BLaER1 (cell line): ENCODE data around the gene DCBLD1.

Experiments
- H3K27ac ChIP-seq: shearing (Covaris generic); formaldehyde crosslinking; 2 replicates; pipeline ENCODE4 v1.8.1; 2022
- H3K27me3 ChIP-seq: shearing (Covaris generic); formaldehyde crosslinking; 2 replicates; pipeline ENCODE4 v1.8.1; 2022
- H3K36me3 ChIP-seq: shearing (Covaris generic); formaldehyde crosslinking; 2 replicates; pipeline ENCODE4 v1.8.1; 2022
- H3K4me1 ChIP-seq: shearing (Covaris generic); formaldehyde crosslinking; 2 replicates; pipeline ENCODE4 v1.8.1; 2022
- H3K4me2 ChIP-seq: shearing (Covaris generic); formaldehyde crosslinking; 2 replicates; pipeline ENCODE4 v1.8.1; 2022
- H3K4me3 ChIP-seq: shearing (Covaris generic); formaldehyde crosslinking; 2 replicates; pipeline ENCODE4 v1.8.1; 2022
- H3K9ac ChIP-seq: shearing (Covaris generic); formaldehyde crosslinking; 2 replicates; pipeline ENCODE4 v1.8.1; 2022
- H3K9me3 ChIP-seq: shearing (Covaris generic); formaldehyde crosslinking; 2 replicates; pipeline ENCODE4 v1.8.1; 2022
- H4K20me1 ChIP-seq: shearing (Covaris generic); formaldehyde crosslinking; 2 replicates; pipeline ENCODE4 v1.8.1; 2022
- Cebpa-rat ChIP-seq: shearing (Covaris generic); IDR thresholded peaks from 2 replicates; pipeline ENCODE4 v1.8.1; 2022

Gene DCBLD1

DNA sequence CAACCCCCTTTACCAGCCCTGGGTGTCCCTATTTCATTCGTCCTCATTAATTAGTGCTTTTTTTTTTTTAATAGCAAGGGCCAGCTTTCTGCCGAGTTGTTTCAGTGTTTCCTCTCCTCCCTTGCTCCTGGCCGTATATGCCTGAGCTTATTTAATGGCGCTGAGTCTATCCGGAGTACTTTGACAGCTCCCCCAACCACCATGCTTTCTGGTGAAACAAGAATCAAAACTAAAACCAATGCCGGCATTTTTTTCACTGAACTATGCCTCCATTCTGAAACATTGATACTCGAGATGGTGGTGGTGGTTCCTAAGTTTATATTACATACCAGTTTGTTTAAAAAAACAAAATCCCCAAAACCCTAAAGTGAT lies 1.2 kb downstream of the DCBLD1 start:
- Histone ChIP-seq H3K9me3 (peaks cover 8% of the 10 kb centered on the region; the same call in 1 of the 2 replicates), H4K20me1 (no peaks in the 10 kb centered on the region), H3K9ac (no peak overlapping the region; the same call in 1 of the 2 replicates), H3K4me2 (peak overlapping the region; percentile 87), H3K4me3 (peak overlapping the region; percentile 62), H3K27ac (no peak overlapping the region), H3K36me3 (no peaks in the 10 kb centered on the region), H3K27me3 (peaks cover 40% of the 10 kb centered on the region), H3K4me1 (peaks cover 8% of the 10 kb centered on the region; the same call in 1 of the 2 replicates)
- no peak for TF ChIP-seq Cebpa-rat

DNA sequence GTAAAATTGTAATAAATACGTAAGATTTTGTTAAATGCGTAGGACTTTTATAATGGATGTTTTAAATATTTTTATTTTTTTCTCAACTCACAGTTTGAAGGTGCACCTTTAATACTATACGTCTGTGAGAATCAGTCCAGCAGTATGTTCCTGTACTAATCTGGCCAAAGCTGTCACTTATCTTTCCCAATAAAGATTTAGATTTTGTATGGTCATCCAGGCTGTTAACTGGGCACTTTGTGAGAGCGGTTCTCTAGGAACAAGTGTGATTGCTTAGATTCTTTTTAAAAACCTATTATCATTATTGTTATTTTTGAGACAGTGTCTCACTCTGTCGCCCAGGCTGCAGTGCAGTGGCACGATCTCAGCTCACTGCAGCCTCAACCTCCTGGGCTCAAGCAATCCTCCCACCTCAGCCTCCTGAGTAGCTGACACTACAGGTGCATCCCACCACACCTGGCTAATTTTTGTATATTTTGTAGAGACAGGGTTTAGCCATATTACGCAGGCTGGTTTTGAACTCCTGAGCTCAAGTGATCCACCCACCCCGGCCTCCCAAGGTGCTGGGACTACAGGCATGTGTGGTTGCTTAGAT lies 1.7 kb downstream of the DCBLD1 start:
- Histone ChIP-seq H3K9ac (no peak overlapping the region), H4K20me1 (no peaks in the 10 kb centered on the region), H3K9me3 (peaks cover 8% of the 10 kb centered on the region; the same call in 1 of the 2 replicates), H3K27ac (no peak overlapping the region), H3K4me1 (peaks cover 8% of the 10 kb centered on the region; the same call in 1 of the 2 replicates), H3K4me2 (no peak overlapping the region), H3K36me3 (no peaks in the 10 kb centered on the region), H3K4me3 (no peak overlapping the region), H3K27me3 (peaks cover 40% of the 10 kb centered on the region)
- no peak for TF ChIP-seq Cebpa-rat

DNA sequence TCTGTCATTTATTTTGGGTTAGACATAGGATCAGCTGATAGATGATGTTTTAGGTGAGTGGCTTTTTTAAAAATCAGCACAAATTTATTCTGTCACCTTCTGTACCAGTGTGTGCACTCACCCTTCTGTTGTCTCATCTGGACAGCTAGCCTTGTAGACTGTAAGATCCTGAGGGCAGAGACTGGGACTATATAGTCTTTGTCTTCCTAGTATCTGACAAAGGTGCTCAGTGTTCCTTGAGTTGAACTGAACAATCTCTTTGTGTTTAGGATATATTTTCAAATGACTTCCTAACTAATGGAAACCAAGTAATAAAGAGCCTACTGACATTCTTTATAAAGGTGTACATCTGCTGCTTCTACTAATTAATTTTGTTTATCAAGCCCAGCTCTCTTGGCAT lies 3.0 kb downstream of the DCBLD1 start:
- H4K20me1 ChIP-seq, result no peaks in the 10 kb centered on the region
- H3K9me3 ChIP-seq, result peaks cover 8% of the 10 kb centered on the region; the same call in 1 of the 2 replicates
- no peak overlapping the region for H3K9ac ChIP-seq
- H3K36me3 ChIP-seq, result no peaks in the 10 kb centered on the region
- peaks cover 8% of the 10 kb centered on the region; the same call in 1 of the 2 replicates for H3K4me1 ChIP-seq
- no peak overlapping the region for H3K27ac ChIP-seq
- no peak overlapping the region for H3K4me3 ChIP-seq
- no peak for TF ChIP-seq Cebpa-rat
- no peak overlapping the region for H3K4me2 ChIP-seq
- peaks cover 40% of the 10 kb centered on the region for H3K27me3 ChIP-seq

DNA sequence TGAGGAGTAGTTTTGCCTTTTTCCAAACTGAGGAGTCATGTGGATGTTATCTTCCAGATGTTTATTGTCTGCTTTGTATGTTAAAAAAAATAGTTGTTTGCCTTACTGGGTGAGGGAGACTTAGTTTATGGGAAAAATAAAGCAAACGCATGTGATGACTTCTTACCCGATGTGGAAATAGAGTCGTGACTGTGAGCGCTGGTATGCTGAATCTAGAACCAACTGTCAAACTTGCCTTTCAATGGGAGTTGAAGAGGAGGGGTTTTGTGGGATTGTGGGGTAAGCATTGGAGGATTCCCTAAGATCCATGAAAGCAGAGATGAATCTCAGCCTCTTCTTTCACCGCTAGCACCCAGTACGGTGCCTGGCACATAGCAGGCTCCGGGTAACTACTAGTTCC lies 5.3 kb downstream of the DCBLD1 start:
- Histone ChIP-seq H3K9me3 (no peaks in the 10 kb centered on the region), H3K4me2 (no peak overlapping the region), H3K9ac (no peak overlapping the region), H3K36me3 (no peaks in the 10 kb centered on the region), H3K27me3 (peaks cover 24% of the 10 kb centered on the region), H3K27ac (no peak overlapping the region), H4K20me1 (no peaks in the 10 kb centered on the region), H3K4me1 (peaks cover 8% of the 10 kb centered on the region; the same call in 1 of the 2 replicates), H3K4me3 (no peak overlapping the region)
- no peak for TF ChIP-seq Cebpa-rat

DNA sequence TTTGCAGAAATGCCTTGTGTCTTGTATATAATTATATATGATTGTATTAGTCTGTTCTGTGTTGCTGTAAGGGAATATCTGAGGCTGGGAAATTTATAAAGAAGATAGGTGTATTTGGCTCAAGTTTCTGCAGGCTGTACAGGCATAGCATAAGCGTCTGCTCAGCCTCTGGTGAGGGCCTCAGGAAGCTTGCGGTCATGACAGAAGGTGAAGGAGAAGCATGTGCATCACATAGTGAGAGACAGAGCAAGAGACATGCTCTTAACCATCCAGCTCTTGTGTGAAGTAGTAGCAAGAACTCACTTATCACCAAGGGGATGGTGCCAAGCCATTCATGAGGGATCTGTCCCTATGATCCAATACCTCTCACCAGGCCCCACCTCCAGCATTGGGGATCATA lies 6.5 kb downstream of the DCBLD1 start:
- Histone ChIP-seq H4K20me1 (no peaks in the 10 kb centered on the region), H3K27ac (no peak overlapping the region)

DNA sequence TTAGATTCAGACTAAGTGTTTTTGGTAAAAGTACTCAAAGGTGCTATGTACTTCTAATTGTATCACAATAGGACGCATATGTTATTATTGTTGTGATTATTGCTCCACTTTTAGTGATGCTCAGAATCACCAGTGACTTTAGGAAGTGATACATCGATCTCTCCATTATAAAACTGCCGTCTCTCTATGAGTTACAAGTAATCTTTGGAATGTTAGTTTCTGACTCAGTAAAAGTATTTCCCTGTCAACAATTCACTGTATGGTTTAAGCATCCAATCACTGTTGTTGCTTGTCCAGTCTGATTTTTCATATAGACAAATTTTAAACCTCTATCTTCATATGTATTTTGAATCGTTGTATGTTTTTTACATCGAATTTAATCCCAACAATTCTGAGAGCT lies 9.4 kb downstream of the DCBLD1 start:
- H3K4me3 ChIP-seq, result no peak overlapping the region
- H3K9me3 ChIP-seq, result no peaks in the 10 kb centered on the region
- TF ChIP-seq Cebpa-rat, result no peak
- no peak overlapping the region for H3K27ac ChIP-seq
- H3K36me3 ChIP-seq, result no peaks in the 10 kb centered on the region
- H3K9ac ChIP-seq, result no peak overlapping the region
- no peak overlapping the region for H3K4me2 ChIP-seq
- H3K27me3 ChIP-seq, result no peaks in the 10 kb centered on the region
- no peaks in the 10 kb centered on the region for H4K20me1 ChIP-seq
- H3K4me1 ChIP-seq, result no peaks in the 10 kb centered on the region

More for the DNA sequence above, 6.5 kb downstream of the DCBLD1 start:
- Histone ChIP-seq H3K36me3 (no peaks in the 10 kb centered on the region), H3K4me1 (no peaks in the 10 kb centered on the region), H3K9me3 (no peaks in the 10 kb centered on the region), H3K4me3 (no peak overlapping the region), H3K4me2 (no peak overlapping the region), H3K27me3 (peaks cover 12% of the 10 kb centered on the region), H3K9ac (no peak overlapping the region)
- no peak for TF ChIP-seq Cebpa-rat

DNA sequence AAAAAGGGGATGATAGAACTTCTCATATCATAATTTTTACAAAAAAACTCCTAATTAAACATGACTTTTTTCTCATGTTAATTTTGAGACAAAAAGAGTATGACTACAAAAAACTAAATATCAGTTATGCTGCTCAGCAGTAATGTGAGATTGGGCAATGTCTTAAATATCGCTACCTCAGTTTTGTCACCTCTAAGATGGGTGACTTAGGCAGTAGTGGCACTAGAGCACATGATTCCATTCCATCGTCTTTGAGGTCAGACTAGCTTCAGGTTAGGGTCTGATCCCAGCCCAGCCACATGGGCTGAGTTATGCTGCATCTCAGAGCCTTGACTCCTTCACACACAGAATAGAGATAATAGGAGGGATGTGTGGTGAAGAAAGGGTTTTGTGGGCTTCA lies 11.0 kb downstream of the DCBLD1 start:
- Histone ChIP-seq H3K4me3 (no peak overlapping the region), H3K27ac (no peak overlapping the region), H3K4me2 (no peak overlapping the region), H3K9ac (no peak overlapping the region), H3K9me3 (no peaks in the 10 kb centered on the region), H3K4me1 (no peaks in the 10 kb centered on the region), H3K36me3 (no peaks in the 10 kb centered on the region), H4K20me1 (no peaks in the 10 kb centered on the region), H3K27me3 (no peaks in the 10 kb centered on the region)
- no peak for TF ChIP-seq Cebpa-rat

DNA sequence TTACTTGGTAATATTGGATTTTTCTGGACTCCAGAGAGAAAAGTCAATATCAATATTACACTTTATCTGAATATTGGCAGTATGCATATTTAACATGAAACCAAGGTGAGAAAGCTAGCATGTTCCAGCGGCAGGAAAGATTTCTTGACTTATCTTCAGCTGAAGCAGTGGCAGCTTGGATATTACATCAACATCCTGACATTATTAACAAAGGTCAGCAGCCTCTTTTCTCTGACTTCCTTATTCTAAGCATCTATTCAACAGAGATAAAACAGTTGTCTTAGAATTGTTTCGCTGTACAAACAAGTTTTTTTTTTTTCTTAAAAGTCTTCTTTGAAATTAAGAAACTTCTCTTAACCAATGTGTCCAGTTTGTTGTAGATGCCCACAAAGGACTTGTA lies 11.8 kb downstream of the DCBLD1 start:
- no peak overlapping the region for H3K9ac ChIP-seq
- H3K27ac ChIP-seq, result no peak overlapping the region
- no peaks in the 10 kb centered on the region for H4K20me1 ChIP-seq
- no peaks in the 10 kb centered on the region for H3K4me1 ChIP-seq
- no peaks in the 10 kb centered on the region for H3K9me3 ChIP-seq
- no peak overlapping the region for H3K4me2 ChIP-seq
- no peak for TF ChIP-seq Cebpa-rat
- no peak overlapping the region for H3K4me3 ChIP-seq
- H3K36me3 ChIP-seq, result no peaks in the 10 kb centered on the region
- H3K27me3 ChIP-seq, result no peaks in the 10 kb centered on the region

DNA sequence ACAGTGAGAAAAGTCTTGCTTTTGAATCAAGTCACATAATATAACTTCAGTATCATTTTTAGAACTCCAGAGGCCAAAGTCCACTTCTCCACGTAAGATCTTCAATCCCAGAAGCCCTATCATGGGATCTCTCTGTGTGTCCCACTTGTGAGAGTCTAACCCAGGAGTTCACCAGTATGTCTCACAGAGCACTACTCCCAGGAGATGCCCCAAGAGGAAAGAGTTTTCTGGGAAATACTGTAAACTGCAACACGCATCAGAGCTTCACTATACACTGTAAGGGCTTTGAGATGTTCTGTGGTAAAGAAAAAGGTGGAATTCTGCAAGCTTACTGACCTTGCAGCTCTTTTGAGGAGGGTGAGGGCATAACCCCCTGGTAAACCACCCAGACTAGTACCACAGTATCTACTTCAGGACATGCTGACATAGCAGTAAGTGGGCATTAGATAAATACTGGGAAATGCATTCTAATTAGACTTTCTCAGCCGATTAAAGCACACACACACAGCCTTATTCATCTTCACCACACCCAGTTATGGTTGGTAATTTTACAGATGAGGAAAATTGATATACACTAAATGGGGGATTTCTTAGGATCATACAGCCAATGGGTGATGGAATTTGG lies 12.3 kb downstream of the DCBLD1 start:
- Histone ChIP-seq H3K9ac (no peak overlapping the region), H3K27ac (no peak overlapping the region), H3K27me3 (no peaks in the 10 kb centered on the region), H3K9me3 (no peaks in the 10 kb centered on the region), H3K36me3 (no peaks in the 10 kb centered on the region), H4K20me1 (no peaks in the 10 kb centered on the region), H3K4me1 (no peaks in the 10 kb centered on the region), H3K4me2 (no peak overlapping the region), H3K4me3 (no peak overlapping the region)
- TF ChIP-seq Cebpa-rat, result no peak

DNA sequence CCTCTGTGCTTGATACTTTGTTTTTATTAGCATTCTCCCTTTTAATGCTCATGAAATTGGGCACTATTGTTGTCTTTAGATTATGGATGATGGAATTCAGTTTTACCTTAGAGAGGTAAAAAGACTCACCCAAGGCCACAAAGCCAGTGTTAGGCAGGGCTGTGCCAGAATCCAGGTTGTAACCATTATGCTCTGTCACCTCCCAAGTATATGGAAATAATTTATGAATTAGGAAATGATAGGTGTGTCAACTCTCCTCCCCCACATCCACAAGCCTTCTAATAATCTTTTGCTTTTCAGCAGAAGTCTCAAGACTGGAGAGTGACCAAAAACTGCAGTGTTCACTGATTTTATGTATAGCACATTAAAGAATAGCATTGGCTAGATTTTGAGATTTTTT lies 13.0 kb downstream of the DCBLD1 start:
- Histone ChIP-seq H3K4me3 (no peak overlapping the region), H4K20me1 (no peaks in the 10 kb centered on the region), H3K9ac (no peak overlapping the region), H3K36me3 (no peaks in the 10 kb centered on the region), H3K9me3 (no peaks in the 10 kb centered on the region), H3K4me1 (no peaks in the 10 kb centered on the region), H3K27me3 (no peaks in the 10 kb centered on the region), H3K27ac (no peak overlapping the region), H3K4me2 (no peak overlapping the region)
- no peak for TF ChIP-seq Cebpa-rat

DNA sequence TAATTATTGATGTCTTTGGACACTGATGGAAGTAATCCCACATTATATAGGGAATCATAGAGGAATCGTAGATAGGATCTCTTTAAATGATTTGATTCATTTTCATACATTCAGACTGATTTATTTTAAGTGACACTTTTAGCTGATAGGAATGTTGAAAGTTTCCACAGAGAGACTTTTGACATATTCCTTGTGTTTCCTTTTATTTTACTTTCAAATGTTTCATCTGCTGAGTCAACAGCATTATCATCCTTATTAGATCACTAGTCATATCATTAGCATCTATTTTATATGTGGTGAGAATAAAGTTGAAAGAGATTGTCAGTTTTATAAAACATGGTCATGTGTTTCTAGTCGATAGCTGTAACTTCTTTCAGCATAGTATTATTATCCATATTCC lies 13.4 kb downstream of the DCBLD1 start:
- Histone ChIP-seq H3K27me3 (no peaks in the 10 kb centered on the region), H3K4me1 (no peaks in the 10 kb centered on the region), H4K20me1 (no peaks in the 10 kb centered on the region), H3K9me3 (no peaks in the 10 kb centered on the region), H3K4me2 (no peak overlapping the region), H3K36me3 (no peaks in the 10 kb centered on the region), H3K4me3 (no peak overlapping the region), H3K27ac (no peak overlapping the region), H3K9ac (no peak overlapping the region)
- no peak for TF ChIP-seq Cebpa-rat
